LNCAP (cell line): ENCODE measurements around the gene FAXC.

ENCODE experiments used
- TF ChIP-seq, protein P1 (sequence below): fragments of 450-650 bp; IDR thresholded peaks from 2 replicates; pipeline ENCODE4 v1.5.1; 2017; ENCODE audit warnings: mild to moderate bottlenecking

The FAXC gene

DNA sequence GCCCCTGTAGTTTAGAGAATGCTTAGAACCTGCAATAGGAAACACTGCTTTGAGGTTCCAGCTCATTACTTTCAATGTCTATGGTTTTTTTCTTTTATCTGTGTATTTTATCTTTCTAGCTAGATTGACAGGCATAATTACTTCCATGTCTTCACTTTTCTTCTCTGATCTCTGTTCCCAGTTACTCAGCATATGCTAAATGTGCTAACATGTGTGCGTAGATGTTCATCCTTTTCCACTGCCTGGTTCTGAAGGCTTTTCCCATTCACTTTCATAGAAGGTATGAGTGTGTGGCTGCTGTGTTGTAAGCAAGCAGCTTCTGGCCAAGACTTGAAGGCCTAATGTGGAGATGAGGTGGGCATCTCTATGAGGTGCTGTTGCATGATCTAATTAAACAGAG is 38.9 kb downstream of the FAXC start:
- TF ChIP-seq, protein P1, sequence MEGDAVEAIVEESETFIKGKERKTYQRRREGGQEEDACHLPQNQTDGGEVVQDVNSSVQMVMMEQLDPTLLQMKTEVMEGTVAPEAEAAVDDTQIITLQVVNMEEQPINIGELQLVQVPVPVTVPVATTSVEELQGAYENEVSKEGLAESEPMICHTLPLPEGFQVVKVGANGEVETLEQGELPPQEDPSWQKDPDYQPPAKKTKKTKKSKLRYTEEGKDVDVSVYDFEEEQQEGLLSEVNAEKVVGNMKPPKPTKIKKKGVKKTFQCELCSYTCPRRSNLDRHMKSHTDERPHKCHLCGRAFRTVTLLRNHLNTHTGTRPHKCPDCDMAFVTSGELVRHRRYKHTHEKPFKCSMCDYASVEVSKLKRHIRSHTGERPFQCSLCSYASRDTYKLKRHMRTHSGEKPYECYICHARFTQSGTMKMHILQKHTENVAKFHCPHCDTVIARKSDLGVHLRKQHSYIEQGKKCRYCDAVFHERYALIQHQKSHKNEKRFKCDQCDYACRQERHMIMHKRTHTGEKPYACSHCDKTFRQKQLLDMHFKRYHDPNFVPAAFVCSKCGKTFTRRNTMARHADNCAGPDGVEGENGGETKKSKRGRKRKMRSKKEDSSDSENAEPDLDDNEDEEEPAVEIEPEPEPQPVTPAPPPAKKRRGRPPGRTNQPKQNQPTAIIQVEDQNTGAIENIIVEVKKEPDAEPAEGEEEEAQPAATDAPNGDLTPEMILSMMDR = no peak

GRCh38 chr6:99309557-99309956 is 39.9 kb downstream of the FAXC start:
- TF ChIP-seq, protein P1 = no peak

GRCh38 chr6:99308788-99309187 is 40.7 kb downstream of the FAXC start:
- TF ChIP-seq, protein P1 = no peak

GRCh38 chr6:99307295-99307907 is 42.1 kb downstream of the FAXC start:
- TF ChIP-seq, protein P1 = no peak

GRCh38 chr6:99306341-99306740 is 43.1 kb downstream of the FAXC start:
- TF ChIP-seq, protein P1 = no peak

DNA sequence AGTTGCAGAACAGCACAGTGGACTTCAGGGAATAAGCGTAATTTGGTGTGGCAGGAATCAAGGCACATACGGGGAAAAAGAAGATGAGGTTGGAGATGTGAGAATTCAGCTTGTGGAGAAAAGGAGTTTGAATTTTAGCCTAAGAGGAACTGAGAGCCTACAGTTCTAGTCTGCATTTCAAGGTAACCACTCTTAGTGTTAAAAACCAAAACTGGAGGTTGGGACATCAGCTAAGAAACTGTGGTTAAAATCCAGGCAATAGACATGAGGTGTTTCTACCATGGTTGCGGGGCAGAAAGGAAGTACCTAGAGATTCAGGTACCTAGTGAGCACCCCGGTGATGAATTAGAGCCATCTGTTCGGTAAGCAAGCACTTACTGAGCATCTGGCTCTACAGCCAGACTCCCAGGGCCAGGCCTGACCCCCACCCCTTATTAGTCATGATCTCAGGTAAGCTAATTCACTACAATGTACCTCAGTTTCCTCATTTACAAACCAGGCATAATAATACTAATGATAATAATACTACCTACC is 44.4 kb downstream of the FAXC start:
- TF ChIP-seq, protein P1 = no peak

GRCh38 chr6:99297415-99297814 is 52.1 kb downstream of the FAXC start:
- TF ChIP-seq, protein P1 = no peak

DNA sequence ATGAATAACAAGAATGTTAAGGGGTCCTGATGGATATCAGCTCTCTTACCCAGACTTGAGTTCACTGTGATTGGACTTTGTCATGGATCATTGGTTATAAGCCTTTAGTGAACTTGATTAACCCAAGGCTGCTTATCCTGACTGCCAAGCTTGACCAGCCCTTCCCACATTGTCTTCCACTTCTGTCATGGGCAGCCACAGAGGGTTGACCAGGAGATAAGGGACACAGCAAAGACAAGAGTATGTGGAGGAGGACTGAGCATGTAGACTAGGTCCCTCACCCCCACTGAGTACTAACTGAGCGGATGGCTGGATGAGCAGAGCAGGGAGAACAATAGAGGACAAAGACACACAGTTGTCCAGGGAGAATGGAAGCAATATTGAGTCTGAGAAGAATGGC is 52.5 kb downstream of the FAXC start:
- TF ChIP-seq, protein P1 = no peak
